H1 (cell line): ENCODE data around the gene VOPP1. TPM values are rescaled to one million over a fixed set of nuclear protein-coding genes. Genes with fewer than 3 reads are reported as not detected.

Source experiments
- CTCF ChIA-PET: fragments of 300-600 bp; sonication (Branson Sonifier 250); formaldehyde crosslinking; loops from one replicate; lab custom pipeline; 2021; ENCODE audit not compliant: partially characterized antibody; lab: Charles Lee
- POLR2A ChIA-PET: fragments of 300-600 bp; sonication (Branson Sonifier 250); formaldehyde crosslinking; loops from one replicate; lab custom pipeline; 2021; ENCODE audit warnings: inconsistent platforms; ENCODE audit not compliant: partially characterized antibody; lab: Charles Lee
- DNase-seq, 2 experiments: peaks; one replicate each; pipeline versions ENCODE4 v3.0.0 to v3.0.0-alpha.2; 2010 to 2022; ENCODE audit warnings: low spot score in 2 of 2, low read depth in 1 of 2, mixed read lengths in 1 of 2
- FAIRE-seq: peaks from 2 replicates; lab custom pipeline; 2011; peaks lifted over from hg19 to GRCh38; lab: Jason Lieb, UNC
- H2AFZ ChIP-seq: 2 replicates; pipeline ENCODE4 v1.8.1; 2012; ENCODE audit warnings: low read length, inconsistent platforms
- H2AK5ac ChIP-seq: 2 replicates; pipeline ENCODE4 v1.6.1; 2013; ENCODE audit warnings: low read depth, low read length
- H2BK120ac ChIP-seq: replicated peaks from 2 replicates; pipeline ENCODE3; 2013; ENCODE audit warnings: low read depth, low read length, inconsistent platforms
- H2BK12ac ChIP-seq: 2 replicates; pipeline ENCODE4 v1.6.1; 2013; ENCODE audit warnings: low read depth, low read length
- H2BK15ac ChIP-seq: 2 replicates; pipeline ENCODE4 v1.6.1; 2013; ENCODE audit warnings: low read length
- H2BK20ac ChIP-seq: 2 replicates; pipeline ENCODE4 v1.6.1; 2013; ENCODE audit warnings: low read length
- H2BK5ac ChIP-seq: 2 replicates; pipeline ENCODE4 v1.6.1; 2013; ENCODE audit warnings: low read depth, low read length
- H3K14ac ChIP-seq: 2 replicates; pipeline ENCODE4 v1.6.1; 2013; ENCODE audit warnings: inconsistent platforms; ENCODE audit not compliant: insufficient read length
- H3K18ac ChIP-seq: 2 replicates; pipeline ENCODE4 v1.6.1; 2013; ENCODE audit warnings: low read length; ENCODE audit errors: extremely low read depth
- H3K23ac ChIP-seq: 2 replicates; pipeline ENCODE4 v1.6.1; 2013; ENCODE audit warnings: inconsistent platforms; ENCODE audit not compliant: insufficient read length
- H3K23me2 ChIP-seq: 2 replicates; pipeline ENCODE4 v1.6.1; 2013; ENCODE audit warnings: low read depth, low read length
- H3K27ac ChIP-seq: 2 replicates; pipeline ENCODE4 v1.6.1; 2011; ENCODE audit warnings: low read depth, low read length, inconsistent platforms
- H3K27me3 ChIP-seq, 4 experiments: replicated peaks in 1 of 4; 1 replicate in 1 of 4; 2 replicates in 3 of 4; pipeline versions ENCODE4 v1.6.1 to v1.8.1; 2011 to 2013; ENCODE audit warnings: low read length in 3 of 4, mild to moderate bottlenecking in 3 of 4, inconsistent platforms in 2 of 4, mixed read lengths in 2 of 4, moderate library complexity in 1 of 4; ENCODE audit not compliant: control insufficient read depth in 3 of 4, insufficient read depth in 3 of 4; ENCODE audit errors: extremely low read depth in 1 of 4
- H3K36me3 ChIP-seq, 4 experiments: 2 replicates each; pipeline versions ENCODE4 v1.6.1 to v1.8.1; 2011 to 2013; ENCODE audit warnings: mild to moderate bottlenecking in 4 of 4, low read length in 3 of 4, moderate library complexity in 2 of 4, control low read depth in 1 of 4, inconsistent platforms in 1 of 4; ENCODE audit not compliant: insufficient read depth in 4 of 4, control insufficient read depth in 2 of 4
- H3K4ac ChIP-seq: replicated peaks from 2 replicates; pipeline ENCODE3; 2013; ENCODE audit warnings: low read length, low read depth, mixed read lengths, inconsistent platforms; ENCODE audit not compliant: insufficient read length
- H3K4me1 ChIP-seq, 4 experiments: replicated peaks in 1 of 4; 1 replicate in 1 of 4; 2 replicates in 3 of 4; pipeline versions ENCODE4 v1.6.1 to v1.8.1; 2011 to 2013; ENCODE audit warnings: low read length in 3 of 4, inconsistent platforms in 2 of 4, mixed read lengths in 1 of 4; ENCODE audit not compliant: insufficient read depth in 4 of 4, control insufficient read depth in 3 of 4
- H3K4me2 ChIP-seq, 2 experiments: 2 replicates each; pipeline versions ENCODE4 v1.6.1 to v1.8.1; 2011 to 2013; ENCODE audit warnings: low read depth in 2 of 2, low read length in 2 of 2, control low read depth in 1 of 2, inconsistent platforms in 1 of 2, mild to moderate bottlenecking in 1 of 2; ENCODE audit not compliant: insufficient read depth in 1 of 2
- H3K4me3 ChIP-seq, 4 experiments: fragments of 200-600, 300-600 bp in 1 of 4; sonication (generic), shearing (Covaris generic), sonication (Bioruptor Twin) in 1 of 4; 2 replicates each; pipeline versions ENCODE4 v1.5.1 to v1.8.1; 2011 to 2016; ENCODE audit warnings: low read length in 4 of 4, low read depth in 3 of 4, control low read depth in 2 of 4, inconsistent platforms in 2 of 4, mild to moderate bottlenecking in 2 of 4, mixed read lengths in 1 of 4, moderate library complexity in 1 of 4; ENCODE audit not compliant: insufficient read depth in 2 of 4; ENCODE audit errors: extremely low read depth in 1 of 4
- H3K56ac ChIP-seq: replicated peaks from 2 replicates; pipeline ENCODE3; 2013; ENCODE audit warnings: low read depth, mild to moderate bottlenecking, mixed read lengths, low read length, inconsistent platforms; ENCODE audit not compliant: insufficient read length
- H3K79me1 ChIP-seq: 2 replicates; pipeline ENCODE4 v1.6.1; 2013; ENCODE audit warnings: low read depth, low read length, control low read depth
- H3K79me2 ChIP-seq, 2 experiments: 2 replicates each; pipeline versions ENCODE4 v1.6.1 to v1.8.1; 2012 to 2013; ENCODE audit warnings: low read length in 2 of 2, mild to moderate bottlenecking in 2 of 2, inconsistent platforms in 1 of 2; ENCODE audit not compliant: insufficient read depth in 2 of 2, control insufficient read depth in 1 of 2
- H3K9ac ChIP-seq, 4 experiments: replicated peaks in 1 of 4; 1 replicate in 1 of 4; 2 replicates in 3 of 4; pipeline versions ENCODE4 v1.6.1 to v1.8.1; 2011 to 2013; ENCODE audit warnings: low read depth in 3 of 4, low read length in 3 of 4, control low read depth in 2 of 4, mild to moderate bottlenecking in 2 of 4, moderate library complexity in 2 of 4, inconsistent platforms in 1 of 4; ENCODE audit errors: extremely low read depth in 1 of 4
- H3K9me3 ChIP-seq, 2 experiments: 2 replicates each; pipeline versions ENCODE4 v1.6.1 to v1.8.1; 2012 to 2013; ENCODE audit warnings: mild to moderate bottlenecking in 2 of 2, moderate library complexity in 2 of 2, control low read depth in 1 of 2, inconsistent platforms in 1 of 2, low read depth in 1 of 2, low read length in 1 of 2, mixed read lengths in 1 of 2; ENCODE audit not compliant: insufficient read depth in 2 of 2
- H4K20me1 ChIP-seq, 2 experiments: replicated peaks in 1 of 2; 2 replicates each; pipeline versions ENCODE3 to v1.8.1; 2011 to 2013; ENCODE audit warnings: inconsistent platforms in 2 of 2, low read length in 2 of 2, mild to moderate bottlenecking in 1 of 2; ENCODE audit not compliant: insufficient read depth in 2 of 2, control insufficient read depth in 1 of 2
- H4K5ac ChIP-seq: 2 replicates; pipeline ENCODE4 v1.6.1; 2013; ENCODE audit warnings: low read length, low read depth, mixed read lengths, inconsistent platforms; ENCODE audit not compliant: insufficient read length
- H4K8ac ChIP-seq: 2 replicates; pipeline ENCODE4 v1.8.0; 2013; ENCODE audit warnings: mild to moderate bottlenecking, moderate library complexity, low read length, inconsistent platforms; ENCODE audit not compliant: insufficient read depth; ENCODE audit errors: extremely low read depth
- H4K91ac ChIP-seq: replicated peaks from 2 replicates; pipeline ENCODE3; 2013; ENCODE audit warnings: low read length, mixed read lengths, inconsistent platforms; ENCODE audit not compliant: insufficient read length
- BCL11A ChIP-seq, 2 experiments: IDR thresholded peaks; one replicate each; pipeline ENCODE4 v1.6.1; 2011; ENCODE audit warnings: low read depth in 2 of 2, low read length in 2 of 2, mild to moderate bottlenecking in 2 of 2
- SIRT6 ChIP-seq: IDR thresholded peaks from one replicate; pipeline ENCODE4 v1.7.1; 2012; ENCODE audit warnings: low read length, inconsistent platforms
- TCF12 ChIP-seq: IDR thresholded peaks from 2 replicates; pipeline ENCODE4 v1.6.1; 2011; ENCODE audit warnings: low read depth, mild to moderate bottlenecking, low read length
- WGBS, 2 experiments: shearing (Covaris generic) in 1 of 2; methylation state at CpG; one replicate each; pipeline versions ENCODE4 v1.1.6 to v1.1.7; 2013 to 2015; ENCODE audit warnings: low lambda C conversion rate in 2 of 2, mixed read lengths in 2 of 2, inconsistent platforms in 1 of 2, low coverage in 1 of 2, missing lambda C conversion rate in 1 of 2; ENCODE audit not compliant: insufficient replicate concordance in 2 of 2, insufficient coverage in 1 of 2, insufficient read length in 1 of 2; ENCODE audit errors: extremely low coverage in 1 of 2, missing lambda C conversion rate in 1 of 2; 5-methylcytosine and 5-hydroxymethylcytosine counted together
- polyA plus RNA-seq, 7 experiments: library from polyadenylated mRNA; depleted of rRNA in 3 of 7; stranded (reverse) in 5 of 7; unstranded in 2 of 7; fragments of >200 nt in 5 of 7; fragments of 200-250 nt in 2 of 7; gene quantifications; 1 replicate in 5 of 7; 2 replicates in 1 of 7; 4 replicates in 1 of 7; pipeline versions ENCODE4 v1.2.1 to v1.2.3, GENCODE V29; 2011 to 2013; ENCODE audit warnings: missing spikeins in 2 of 7, mixed read lengths in 2 of 7
- total RNA-seq: library from RNA; stranded (reverse); fragmentation: NEBNext Ultra II Directional; extraction: Animal tissue kit (Norgen Biotek cat#: 25700); gene quantifications from 2 replicates; pipeline ENCODE4 v1.2.1, GENCODE V29; 2021
- TF ChIP-seq, protein P1 (sequence below): IDR thresholded peaks from 2 replicates; pipeline ENCODE4 v1.6.1; 2011; ENCODE audit warnings: low read depth, mild to moderate bottlenecking, low read length; ENCODE audit not compliant: insufficient read depth
- TF ChIP-seq, protein P2 (sequence below): IDR thresholded peaks from 2 replicates; pipeline ENCODE4 v1.6.1; 2012; ENCODE audit warnings: low read length, inconsistent platforms

The VOPP1 gene
- total and polyA plus RNA-seq, 2 of the 8 experiments (the other 6 are each of a cell fraction or from before 2014, with no cell fraction given), result 44.7 to 83.0 TPM

DNA sequence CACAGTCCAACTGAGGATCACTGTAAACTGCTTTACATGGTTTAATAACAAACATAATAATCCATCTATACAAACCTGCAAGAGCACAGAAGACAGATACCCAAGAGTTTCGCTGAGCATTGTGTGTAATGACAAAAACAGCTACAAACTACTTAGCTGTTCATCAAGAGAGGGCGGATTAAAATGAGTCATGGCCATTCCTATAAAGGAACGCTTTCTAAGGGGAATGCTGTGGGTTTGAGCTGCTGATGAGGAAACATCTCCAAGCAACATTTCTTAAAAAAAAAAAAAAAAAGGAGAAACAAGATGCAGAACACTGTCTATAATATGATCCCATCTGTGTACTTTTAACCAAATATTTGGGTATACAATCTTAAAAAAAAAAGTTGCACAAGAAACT is 33.8 kb downstream of the VOPP1 start:
- Histone ChIP-seq H3K27me3 (no peaks in the 10 kb centered on the region), H3K4ac (no peak overlapping the region), H3K9me3 (no peaks in the 10 kb centered on the region), H3K27ac (no peak overlapping the region), H4K20me1 (peaks cover 16 to 21% of the 10 kb centered on the region in 2 experiments), H2AFZ (no peak overlapping the region), H3K18ac (no peak overlapping the region), H3K4me3 (no peak overlapping the region), H3K79me2 (peaks cover 0 to 84% of the 10 kb centered on the region in 2 experiments; a peak in 3 of 4 replicates), H2BK5ac (no peak overlapping the region), H3K79me1 (peaks cover 21% of the 10 kb centered on the region), H4K5ac (no peak overlapping the region), H2BK12ac (no peak overlapping the region), H4K91ac (no peak overlapping the region), H3K14ac (no peak overlapping the region), H2BK120ac (no peak overlapping the region), H3K23me2 (peaks cover 3% of the 10 kb centered on the region; the same call in 1 of the 2 replicates), H3K4me2 (no peak overlapping the region), H3K36me3 (no peaks in the 10 kb centered on the region), H3K4me1 (peaks cover 10 to 28% (median 19%) of the 10 kb centered on the region in 4 experiments), H3K9ac (no peak overlapping the region), H2BK20ac (no peak overlapping the region), H2AK5ac (no peak overlapping the region; the same call in 1 of the 2 replicates), H4K8ac (no peak overlapping the region), H3K56ac (no peak overlapping the region), H2BK15ac (no peak overlapping the region), H3K23ac (no peak overlapping the region)
- ChIA-PET CTCF (interaction anchor here (0.9 to 2.9 kb wide), 7 partner anchors 8 to 54 kb away, joined by 3 to 7 read pairs (median 4); no protein-coding TSS in a partner anchor), POLR2A (no interaction called here)
- DNase-seq (no peak), FAIRE-seq (no peak)
- 81% methylated on average over 3 of the region's 3 CpGs; no CpG with 5 or more reads in 1 of the 2 experiments for WGBS, 2 experiments
- TF ChIP-seq SIRT6, result no peak
- TF ChIP-seq, protein P1, sequence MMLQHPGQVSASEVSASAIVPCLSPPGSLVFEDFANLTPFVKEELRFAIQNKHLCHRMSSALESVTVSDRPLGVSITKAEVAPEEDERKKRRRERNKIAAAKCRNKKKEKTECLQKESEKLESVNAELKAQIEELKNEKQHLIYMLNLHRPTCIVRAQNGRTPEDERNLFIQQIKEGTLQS, result no peak
- TF ChIP-seq BCL11A (IDR thresholded peaks at IDR 0.05; ENCODE audit: low read depth in 2 of 2, low read length in 2 of 2), result no peak
- TF ChIP-seq, protein P2, sequence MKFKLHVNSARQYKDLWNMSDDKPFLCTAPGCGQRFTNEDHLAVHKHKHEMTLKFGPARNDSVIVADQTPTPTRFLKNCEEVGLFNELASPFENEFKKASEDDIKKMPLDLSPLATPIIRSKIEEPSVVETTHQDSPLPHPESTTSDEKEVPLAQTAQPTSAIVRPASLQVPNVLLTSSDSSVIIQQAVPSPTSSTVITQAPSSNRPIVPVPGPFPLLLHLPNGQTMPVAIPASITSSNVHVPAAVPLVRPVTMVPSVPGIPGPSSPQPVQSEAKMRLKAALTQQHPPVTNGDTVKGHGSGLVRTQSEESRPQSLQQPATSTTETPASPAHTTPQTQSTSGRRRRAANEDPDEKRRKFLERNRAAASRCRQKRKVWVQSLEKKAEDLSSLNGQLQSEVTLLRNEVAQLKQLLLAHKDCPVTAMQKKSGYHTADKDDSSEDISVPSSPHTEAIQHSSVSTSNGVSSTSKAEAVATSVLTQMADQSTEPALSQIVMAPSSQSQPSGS, result no peak
- TF ChIP-seq TCF12, result no peak
